RWPE2 (cell line): ENCODE results near the gene CXCR5.
A peak's percentile ranks its signal among the peaks of the same experiment; 100 is the strongest.

Experiments
- ATAC-seq: fragments of 200-7000 bp; cut with Tn5 transposase; 3 replicates; pipeline ENCODE4 v1.9.1; 2021; ENCODE audit warnings: low read depth
- DNase-seq: peaks from one replicate; pipeline ENCODE4 v3.0.0-alpha.2; 2020; ENCODE audit warnings: low spot score
- H3K27ac ChIP-seq: fragments of 450-650 bp; 2 replicates; pipeline ENCODE4 v1.5.1; 2017; ENCODE audit warnings: mild to moderate bottlenecking; ENCODE audit not compliant: poor library complexity, severe bottlenecking
- H3K27me3 ChIP-seq: fragments of 250-450 bp; sonication (Bioruptor Pico); 2 replicates; pipeline ENCODE4 v1.5.1; 2021; ENCODE audit warnings: mild to moderate bottlenecking, moderate library complexity; ENCODE audit not compliant: insufficient read depth, poor library complexity, severe bottlenecking
- H3K36me3 ChIP-seq: fragments of 250-450 bp; sonication (Bioruptor Pico); 2 replicates; pipeline ENCODE4 v1.5.1; 2020; ENCODE audit warnings: low read depth, mild to moderate bottlenecking, moderate library complexity
- H3K4me1 ChIP-seq: fragments of 250-450 bp; sonication (Bioruptor Pico); 2 replicates; pipeline ENCODE4 v1.5.1; 2021; ENCODE audit warnings: mild to moderate bottlenecking, moderate library complexity; ENCODE audit not compliant: insufficient read depth, poor library complexity, severe bottlenecking
- H3K4me3 ChIP-seq: fragments of 250-450 bp; sonication (Bioruptor Pico); 2 replicates; pipeline ENCODE4 v1.5.1; 2021; ENCODE audit warnings: mild to moderate bottlenecking, moderate library complexity; ENCODE audit not compliant: severe bottlenecking
- H3K9me3 ChIP-seq: fragments of 250-450 bp; sonication (Bioruptor Pico); 2 replicates; pipeline ENCODE4 v1.5.1; 2021; ENCODE audit warnings: mild to moderate bottlenecking, moderate library complexity; ENCODE audit not compliant: severe bottlenecking
- TF ChIP-seq, protein P1 (sequence below): fragments of 450-650 bp; IDR thresholded peaks from one replicate; pipeline ENCODE4 v1.5.1; 2017; ENCODE audit warnings: mild to moderate bottlenecking, moderate library complexity; ENCODE audit not compliant: poor library complexity, severe bottlenecking

Gene CXCR5

DNA sequence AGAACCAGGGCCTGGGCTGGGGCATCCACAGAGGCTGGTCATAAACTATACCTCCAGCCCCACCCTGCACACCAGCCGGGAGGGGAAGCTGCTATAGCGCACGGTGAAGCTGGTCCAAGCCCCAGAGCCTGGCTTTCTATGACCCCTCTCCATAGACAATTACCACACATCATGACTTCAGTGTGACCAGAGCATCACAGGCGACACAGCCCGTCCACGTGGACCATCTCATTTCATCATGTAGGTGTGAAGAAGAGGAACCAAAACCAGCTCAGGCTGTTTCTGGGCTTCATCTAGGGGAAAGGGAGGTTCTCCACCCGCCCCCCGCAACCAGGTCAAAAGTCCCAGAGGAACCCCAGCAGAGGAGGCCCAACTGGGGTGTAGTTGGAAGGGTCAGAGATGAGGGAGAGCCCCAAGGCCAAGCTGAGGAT lies 3.0 kb downstream of the CXCR5 start:
- no peak for ATAC-seq
- H3K4me1 ChIP-seq: peaks cover 9% of the 10 kb centered on the region

DNA sequence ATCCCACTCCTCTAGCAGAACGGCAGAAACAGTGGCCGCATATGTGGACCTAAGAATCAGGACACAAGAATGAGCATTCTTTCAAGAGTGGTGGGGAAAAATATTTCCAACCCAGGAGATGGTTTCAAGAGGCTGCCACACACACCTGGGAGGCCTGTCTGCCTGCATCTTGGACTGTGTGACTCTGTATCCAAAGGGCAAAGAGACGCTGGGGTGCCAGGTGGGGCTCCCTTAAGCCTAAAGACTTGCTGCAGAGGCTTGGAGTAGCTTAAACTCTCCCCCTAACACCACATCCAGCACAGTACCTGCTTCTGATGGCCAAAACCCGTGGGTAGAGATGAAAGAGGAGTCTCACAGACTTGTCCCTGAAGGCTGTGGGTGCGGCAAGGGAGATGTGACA lies 3.5 kb downstream of the CXCR5 start:
- peaks cover 9% of the 10 kb centered on the region for H3K4me1 ChIP-seq
- H3K36me3 ChIP-seq: no peaks in the 10 kb centered on the region
- ATAC-seq (no peak), DNase-seq (no peak)
- no peak overlapping the region for H3K27ac ChIP-seq
- no peaks in the 10 kb centered on the region for H3K27me3 ChIP-seq
- TF ChIP-seq, protein P1, sequence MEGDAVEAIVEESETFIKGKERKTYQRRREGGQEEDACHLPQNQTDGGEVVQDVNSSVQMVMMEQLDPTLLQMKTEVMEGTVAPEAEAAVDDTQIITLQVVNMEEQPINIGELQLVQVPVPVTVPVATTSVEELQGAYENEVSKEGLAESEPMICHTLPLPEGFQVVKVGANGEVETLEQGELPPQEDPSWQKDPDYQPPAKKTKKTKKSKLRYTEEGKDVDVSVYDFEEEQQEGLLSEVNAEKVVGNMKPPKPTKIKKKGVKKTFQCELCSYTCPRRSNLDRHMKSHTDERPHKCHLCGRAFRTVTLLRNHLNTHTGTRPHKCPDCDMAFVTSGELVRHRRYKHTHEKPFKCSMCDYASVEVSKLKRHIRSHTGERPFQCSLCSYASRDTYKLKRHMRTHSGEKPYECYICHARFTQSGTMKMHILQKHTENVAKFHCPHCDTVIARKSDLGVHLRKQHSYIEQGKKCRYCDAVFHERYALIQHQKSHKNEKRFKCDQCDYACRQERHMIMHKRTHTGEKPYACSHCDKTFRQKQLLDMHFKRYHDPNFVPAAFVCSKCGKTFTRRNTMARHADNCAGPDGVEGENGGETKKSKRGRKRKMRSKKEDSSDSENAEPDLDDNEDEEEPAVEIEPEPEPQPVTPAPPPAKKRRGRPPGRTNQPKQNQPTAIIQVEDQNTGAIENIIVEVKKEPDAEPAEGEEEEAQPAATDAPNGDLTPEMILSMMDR: no peak
- H3K9me3 ChIP-seq: no peaks in the 10 kb centered on the region
- H3K4me3 ChIP-seq: no peak overlapping the region

More for the DNA sequence above, 3.0 kb downstream of the CXCR5 start:
- TF ChIP-seq, protein P1: no peak
- Histone ChIP-seq H3K4me3 (no peak overlapping the region), H3K36me3 (no peaks in the 10 kb centered on the region), H3K27ac (no peak overlapping the region), H3K9me3 (no peaks in the 10 kb centered on the region), H3K27me3 (no peaks in the 10 kb centered on the region)
- no peak for DNase-seq

DNA sequence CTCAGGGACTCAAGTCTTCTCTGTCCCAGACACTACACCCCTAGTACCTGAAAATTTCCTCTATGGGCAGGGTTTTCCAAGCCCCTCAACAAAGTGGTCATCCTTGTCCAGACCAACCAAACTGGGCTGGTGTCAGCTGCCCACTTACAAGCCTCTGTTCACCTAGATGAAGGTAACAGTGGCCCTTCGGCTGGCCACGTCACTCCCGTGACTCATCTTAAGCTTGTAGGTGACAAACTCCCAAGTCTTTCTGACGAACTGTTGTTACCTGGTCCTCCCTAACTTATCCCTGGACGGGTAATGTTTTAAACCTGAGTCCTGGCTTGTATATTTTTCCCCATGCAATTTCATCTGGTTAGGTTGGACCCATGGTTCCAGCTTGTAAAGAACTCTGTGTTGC lies 4.7 kb downstream of the CXCR5 start:
- H3K4me3 ChIP-seq: no peak overlapping the region
- ATAC-seq: no peak
- no peak for DNase-seq
- peaks cover 9% of the 10 kb centered on the region for H3K4me1 ChIP-seq
- H3K9me3 ChIP-seq: no peaks in the 10 kb centered on the region
- no peak overlapping the region for H3K27ac ChIP-seq
- H3K36me3 ChIP-seq: no peaks in the 10 kb centered on the region
- H3K27me3 ChIP-seq: no peaks in the 10 kb centered on the region
- TF ChIP-seq, protein P1: no peak

DNA sequence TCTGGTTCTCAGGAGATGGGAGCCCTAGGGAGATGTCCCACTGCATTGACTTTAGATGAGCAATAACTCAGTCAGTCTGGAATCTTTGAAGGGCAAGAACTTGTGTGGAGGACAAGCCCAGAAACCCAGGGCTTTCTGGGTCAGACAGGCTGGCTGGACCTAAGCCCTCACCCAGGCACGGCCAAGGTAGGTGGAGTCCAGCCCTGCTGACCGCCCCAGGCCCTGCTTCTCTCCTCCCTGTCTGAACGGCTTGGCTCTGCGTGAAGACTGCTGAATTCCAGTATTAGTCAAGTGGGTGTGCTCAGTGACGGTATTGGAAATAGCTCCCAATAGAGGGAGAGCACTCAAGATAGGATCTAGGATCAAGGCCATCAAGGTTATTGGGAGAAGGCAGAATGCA lies 6.1 kb downstream of the CXCR5 start:
- H3K27me3 ChIP-seq: no peaks in the 10 kb centered on the region
- no peak overlapping the region for H3K27ac ChIP-seq
- peaks cover 9% of the 10 kb centered on the region for H3K4me1 ChIP-seq
- H3K4me3 ChIP-seq: no peak overlapping the region
- no peaks in the 10 kb centered on the region for H3K36me3 ChIP-seq
- TF ChIP-seq, protein P1: no peak
- H3K9me3 ChIP-seq: no peaks in the 10 kb centered on the region
- DNase-seq (no peak), ATAC-seq (peak; percentile 4; the same call in 1 of the 3 replicates)

DNA sequence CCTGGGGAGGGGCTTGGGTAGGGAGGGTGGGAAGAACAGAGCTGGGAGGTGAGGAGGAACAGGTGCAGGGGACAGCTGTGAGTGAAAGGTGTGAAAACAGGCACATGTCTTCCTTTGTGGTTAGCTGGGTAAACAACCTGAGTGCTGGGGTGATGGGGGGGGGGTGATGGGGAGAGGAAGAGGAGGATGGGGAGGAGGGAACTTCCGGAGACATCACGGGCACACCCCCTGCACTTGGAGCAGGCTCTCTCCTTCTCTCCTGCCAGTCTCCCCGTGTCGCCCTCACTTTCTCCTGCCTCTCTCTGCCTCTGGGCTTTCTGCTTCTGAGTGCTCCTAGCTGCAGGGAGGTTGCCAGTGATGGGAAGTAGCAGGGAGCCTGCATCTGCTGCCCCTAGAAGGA lies 8.8 kb downstream of the CXCR5 start:
- Histone ChIP-seq H3K4me1 (peaks cover 9% of the 10 kb centered on the region), H3K27ac (no peak overlapping the region)

More for the DNA sequence above, 8.8 kb downstream of the CXCR5 start:
- DNase-seq: no peak
- Histone ChIP-seq H3K9me3 (no peaks in the 10 kb centered on the region), H3K4me3 (no peak overlapping the region), H3K36me3 (no peaks in the 10 kb centered on the region), H3K27me3 (no peaks in the 10 kb centered on the region)
- TF ChIP-seq, protein P1: no peak
- no peak for ATAC-seq
